Nephron (organoid): Measurements from ENCODE around the gene MYADML2.
A peak's percentile ranks its signal among the peaks of the same experiment; 100 is the strongest.

Experiments used
- H3K27ac Mint-ChIP-seq, 3 experiments: 2 replicates each; pipeline ENCODE4 v1.8.0; 2020; ENCODE audit warnings: mixed read lengths in 3 of 3, mild to moderate bottlenecking in 2 of 3, moderate library complexity in 1 of 3
- H3K27me3 Mint-ChIP-seq: 2 replicates; pipeline ENCODE4 v1.8.0; 2021; ENCODE audit warnings: low read depth, mild to moderate bottlenecking, moderate library complexity, mixed read lengths
- H3K36me3 Mint-ChIP-seq: 2 replicates; pipeline ENCODE4 v1.8.0; 2020; ENCODE audit warnings: low read depth, mixed read lengths
- H3K4me1 Mint-ChIP-seq: 2 replicates; pipeline ENCODE4 v1.8.0; 2020; ENCODE audit warnings: mixed read lengths
- H3K4me3 Mint-ChIP-seq, 3 experiments: 2 replicates each; pipeline ENCODE4 v1.8.0; 2020; ENCODE audit warnings: mild to moderate bottlenecking in 3 of 3, mixed read lengths in 3 of 3, moderate library complexity in 2 of 3
- H3K9me3 Mint-ChIP-seq: 2 replicates; pipeline ENCODE4 v1.8.0; 2020; ENCODE audit warnings: mixed read lengths
- TF ChIP-seq, protein P1 (sequence below), 3 experiments: fragments of 200-600 bp; sonication (generic); IDR thresholded peaks; one replicate each; pipeline ENCODE4 v1.5.0; 2021; ENCODE audit warnings: antibody characterized with exemption in 3 of 3; ENCODE audit not compliant: unreplicated experiment in 3 of 3

Gene MYADML2

DNA sequence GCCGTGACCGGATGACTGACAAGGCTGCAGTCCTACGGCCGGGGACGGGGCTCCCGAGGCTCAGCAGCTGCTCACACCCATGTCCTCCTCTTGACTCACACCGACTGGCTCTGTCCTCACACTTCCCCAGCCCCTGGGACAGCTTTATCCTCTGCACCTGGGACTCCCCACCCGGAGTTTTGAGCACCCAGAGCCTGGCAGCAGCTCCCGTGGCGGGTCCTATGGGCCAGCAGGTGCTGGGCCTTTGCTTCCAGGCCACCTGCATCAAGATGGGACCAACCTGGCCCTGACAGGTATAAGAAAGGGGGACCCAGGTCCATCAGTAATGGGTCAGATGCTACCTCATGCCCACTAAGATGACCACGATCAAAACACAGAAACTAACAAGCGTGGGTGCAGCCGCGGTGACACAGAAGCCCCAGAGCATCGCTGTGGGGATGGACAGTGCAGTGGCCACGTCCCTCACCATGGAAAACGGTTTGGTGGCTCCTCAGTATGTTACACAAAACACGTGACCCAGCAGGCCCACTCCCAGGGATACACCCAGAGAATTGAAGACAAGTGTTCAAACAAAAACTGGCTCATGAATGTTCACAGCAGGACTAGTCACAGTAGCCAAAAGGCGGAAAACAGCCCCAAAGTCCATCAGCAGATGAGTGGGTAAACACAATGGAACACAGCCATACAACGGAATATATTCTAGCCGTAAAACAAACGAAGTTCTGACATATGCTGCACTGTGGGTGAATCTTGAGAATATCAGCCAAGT, 17.2 kb upstream of the MYADML2 start:
- peaks cover 40% of the 10 kb centered on the region for H3K27me3 Mint-ChIP-seq
- peaks cover 24% of the 10 kb centered on the region for H3K4me1 Mint-ChIP-seq
- peak overlapping the region in 1 of 3 experiments; percentile 12 for H3K4me3 Mint-ChIP-seq
- no peaks in the 10 kb centered on the region for H3K9me3 Mint-ChIP-seq
- TF ChIP-seq, protein P1, sequence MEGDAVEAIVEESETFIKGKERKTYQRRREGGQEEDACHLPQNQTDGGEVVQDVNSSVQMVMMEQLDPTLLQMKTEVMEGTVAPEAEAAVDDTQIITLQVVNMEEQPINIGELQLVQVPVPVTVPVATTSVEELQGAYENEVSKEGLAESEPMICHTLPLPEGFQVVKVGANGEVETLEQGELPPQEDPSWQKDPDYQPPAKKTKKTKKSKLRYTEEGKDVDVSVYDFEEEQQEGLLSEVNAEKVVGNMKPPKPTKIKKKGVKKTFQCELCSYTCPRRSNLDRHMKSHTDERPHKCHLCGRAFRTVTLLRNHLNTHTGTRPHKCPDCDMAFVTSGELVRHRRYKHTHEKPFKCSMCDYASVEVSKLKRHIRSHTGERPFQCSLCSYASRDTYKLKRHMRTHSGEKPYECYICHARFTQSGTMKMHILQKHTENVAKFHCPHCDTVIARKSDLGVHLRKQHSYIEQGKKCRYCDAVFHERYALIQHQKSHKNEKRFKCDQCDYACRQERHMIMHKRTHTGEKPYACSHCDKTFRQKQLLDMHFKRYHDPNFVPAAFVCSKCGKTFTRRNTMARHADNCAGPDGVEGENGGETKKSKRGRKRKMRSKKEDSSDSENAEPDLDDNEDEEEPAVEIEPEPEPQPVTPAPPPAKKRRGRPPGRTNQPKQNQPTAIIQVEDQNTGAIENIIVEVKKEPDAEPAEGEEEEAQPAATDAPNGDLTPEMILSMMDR (IDR thresholded peaks at IDR 0.05; ENCODE audit: unreplicated experiment in 3 of 3) = no peak
- H3K27ac Mint-ChIP-seq = peak overlapping the region in 2 of 3 experiments; percentile 39 to 40
- no peaks in the 10 kb centered on the region for H3K36me3 Mint-ChIP-seq

DNA sequence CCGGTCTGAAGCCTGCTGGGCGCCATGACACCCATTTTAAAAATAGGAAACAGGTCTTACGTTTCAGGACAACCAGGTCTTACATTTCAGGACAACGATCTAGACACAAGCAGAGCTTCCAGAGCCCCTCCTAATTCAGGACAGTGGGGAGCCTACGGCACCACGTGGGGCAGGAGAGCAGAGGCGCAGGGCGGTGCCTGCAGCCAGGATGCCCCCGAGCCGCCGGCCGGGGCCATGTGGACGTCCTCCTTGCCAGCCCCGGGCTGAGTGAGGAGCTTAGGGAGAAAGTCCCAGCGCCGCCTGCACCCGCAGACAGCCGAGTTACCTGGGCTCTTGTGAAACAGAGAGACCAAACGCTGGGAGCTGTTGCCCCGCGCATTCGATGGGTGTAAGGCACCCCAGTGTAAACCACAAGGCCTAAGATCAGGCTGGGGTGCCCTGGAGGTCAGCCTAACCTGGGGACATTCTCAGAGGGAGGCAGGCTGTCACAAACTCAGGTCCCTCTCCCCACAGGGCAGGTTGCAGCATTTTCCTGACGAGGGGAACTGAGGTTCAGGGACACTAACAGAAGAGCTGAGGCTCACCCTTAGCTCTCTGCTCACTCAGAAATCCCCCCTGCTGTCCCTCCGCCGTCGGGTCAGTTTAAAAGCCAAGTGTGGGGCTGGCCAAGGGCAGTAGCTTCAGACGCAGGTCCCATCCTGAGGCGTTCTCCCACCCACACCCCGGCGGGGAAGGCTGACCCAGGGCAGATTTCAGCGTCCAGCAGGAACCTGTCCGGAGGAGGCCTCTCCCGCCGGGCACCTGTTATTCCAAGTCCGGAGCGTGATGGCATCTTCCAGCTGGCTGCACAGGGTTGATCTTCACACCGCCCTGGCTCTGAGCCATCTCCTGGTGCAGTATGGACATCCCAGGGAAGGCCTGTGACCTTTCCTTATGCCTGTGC, 15.7 kb upstream of the MYADML2 start:
- Mint-ChIP-seq H3K4me1 (peaks cover 19% of the 10 kb centered on the region), H3K4me3 (peak overlapping the region; percentile 55 to 80 (median 67)), H3K36me3 (no peaks in the 10 kb centered on the region), H3K27me3 (peaks cover 55% of the 10 kb centered on the region), H3K27ac (peak overlapping the region in 1 of 3 experiments; percentile 66), H3K9me3 (no peaks in the 10 kb centered on the region)
- TF ChIP-seq, protein P1 (IDR thresholded peaks at IDR 0.05; ENCODE audit: unreplicated experiment in 3 of 3) = no peak

DNA sequence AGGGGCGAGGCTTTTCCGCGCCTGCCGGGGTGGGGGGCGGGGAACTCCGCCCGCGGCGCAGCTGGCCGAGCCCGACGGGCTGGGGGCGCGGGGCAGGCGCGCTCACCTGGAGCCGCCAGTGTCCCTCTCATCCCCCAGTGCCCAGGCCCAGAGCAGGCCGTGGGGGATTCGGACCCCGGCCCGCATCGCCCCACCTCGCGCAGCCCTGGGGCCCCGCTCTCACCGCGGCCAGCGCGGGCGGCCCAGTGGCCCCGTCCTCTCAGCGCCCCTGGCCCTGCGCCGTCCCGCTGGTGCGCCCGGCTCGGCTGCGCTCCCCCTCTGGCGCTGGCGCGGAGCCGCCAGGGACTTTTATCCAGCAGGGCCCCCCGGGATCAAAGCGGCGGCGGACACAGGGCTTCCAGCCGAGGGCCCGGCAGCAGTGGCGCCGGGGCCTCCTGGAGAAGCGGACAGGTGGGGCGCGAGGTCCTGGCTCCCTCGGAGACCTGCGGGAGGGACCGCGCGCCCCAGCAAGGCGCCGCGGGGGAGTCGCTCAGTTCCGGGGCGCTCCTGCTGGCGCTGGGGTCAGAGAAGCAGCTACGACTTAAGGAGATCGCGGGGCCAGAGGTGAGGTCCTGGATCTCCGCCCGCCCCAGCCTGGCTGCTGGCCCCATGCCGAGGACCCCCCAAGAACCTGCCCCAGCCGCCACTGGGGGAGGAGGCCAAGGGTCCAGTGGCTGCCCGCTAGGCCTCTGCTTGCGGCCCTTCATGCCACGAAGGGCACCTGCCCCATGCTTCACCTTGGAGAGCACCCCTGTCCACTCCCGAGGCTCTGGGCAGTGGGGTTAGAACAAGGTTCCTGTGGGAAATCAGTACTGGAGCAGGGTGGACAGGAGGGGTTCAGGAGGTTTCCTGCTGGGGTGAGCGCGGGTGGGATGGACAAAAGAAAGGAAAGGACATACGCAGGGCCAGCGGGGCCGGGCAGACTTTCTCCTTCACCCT, 14.8 kb upstream of the MYADML2 start:
- peaks cover 19% of the 10 kb centered on the region for H3K4me1 Mint-ChIP-seq
- peak overlapping the region; percentile 55 to 80 (median 67) for H3K4me3 Mint-ChIP-seq
- H3K27ac Mint-ChIP-seq = peak overlapping the region in 1 of 3 experiments; percentile 66
- TF ChIP-seq, protein P1 (IDR thresholded peaks at IDR 0.05; ENCODE audit: unreplicated experiment in 3 of 3) = no peak
- H3K9me3 Mint-ChIP-seq = no peaks in the 10 kb centered on the region
- no peaks in the 10 kb centered on the region for H3K36me3 Mint-ChIP-seq
- H3K27me3 Mint-ChIP-seq = peaks cover 60% of the 10 kb centered on the region

DNA sequence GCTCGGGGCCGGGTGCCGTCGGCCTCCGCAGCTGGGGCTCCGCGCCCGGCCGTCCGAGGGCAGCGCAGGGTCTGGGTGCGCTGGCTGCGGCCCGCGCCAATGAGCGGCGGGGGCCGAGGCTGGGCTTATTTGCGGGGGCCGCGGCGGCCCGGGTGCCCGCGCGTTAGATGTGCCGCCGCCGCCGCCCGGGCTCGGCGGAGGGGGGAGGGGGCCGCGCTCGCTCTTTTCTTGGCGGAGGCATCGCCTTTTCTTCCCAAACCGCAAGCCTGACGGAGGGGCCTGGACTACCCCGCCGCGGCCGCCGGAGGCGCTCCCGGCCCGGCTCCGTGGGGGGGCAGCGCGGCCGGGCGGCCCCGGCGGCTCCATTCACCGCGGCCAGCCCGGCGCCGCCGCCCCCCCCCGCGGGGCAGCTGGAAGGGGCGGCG, 14.1 kb upstream of the MYADML2 start, which contains the start of gene NOTUM:
NOTUM (minus strand) TSS at position 101 of the 425 bp plus-strand sequence. CDS start 278 bp downstream, outside the sequence.
- no peaks in the 10 kb centered on the region for H3K36me3 Mint-ChIP-seq
- TF ChIP-seq, protein P1 (IDR thresholded peaks at IDR 0.05; ENCODE audit: unreplicated experiment in 3 of 3) = peak; percentile 9 to 32 (median 26)

More for the DNA sequence above, 14.1 kb upstream of the MYADML2 start, which contains the start of gene NOTUM:
- no peaks in the 10 kb centered on the region for H3K9me3 Mint-ChIP-seq
- peak within 1 kb of the TSS in 2 of 3 experiments; percentile 44 to 55 for H3K4me3 Mint-ChIP-seq
- peaks cover 19% of the 10 kb centered on the region for H3K4me1 Mint-ChIP-seq
- no peak within 1 kb of the TSS for H3K27ac Mint-ChIP-seq
- H3K27me3 Mint-ChIP-seq = peaks cover 56% of the 10 kb centered on the region
